DOHH2 (cell line): ENCODE measurements around the gene MCC.

Source experiments
- CTCF ChIP-seq: fragments of 200-600 bp; sonication (generic); IDR thresholded peaks from one replicate; pipeline ENCODE4 v1.5.1; 2014; ENCODE audit warnings: antibody characterized with exemption, mild to moderate bottlenecking, low read depth, low read length; ENCODE audit not compliant: poor library complexity, severe bottlenecking
- EZH2phosphoT487 ChIP-seq: fragments of 200-600 bp; sonication (generic); IDR thresholded peaks from 2 replicates; pipeline ENCODE4 v1.6.1; 2017; ENCODE audit warnings: borderline replicate concordance, mild to moderate bottlenecking, antibody characterized with exemption, low read length, moderate library complexity, mixed read lengths

DNA sequence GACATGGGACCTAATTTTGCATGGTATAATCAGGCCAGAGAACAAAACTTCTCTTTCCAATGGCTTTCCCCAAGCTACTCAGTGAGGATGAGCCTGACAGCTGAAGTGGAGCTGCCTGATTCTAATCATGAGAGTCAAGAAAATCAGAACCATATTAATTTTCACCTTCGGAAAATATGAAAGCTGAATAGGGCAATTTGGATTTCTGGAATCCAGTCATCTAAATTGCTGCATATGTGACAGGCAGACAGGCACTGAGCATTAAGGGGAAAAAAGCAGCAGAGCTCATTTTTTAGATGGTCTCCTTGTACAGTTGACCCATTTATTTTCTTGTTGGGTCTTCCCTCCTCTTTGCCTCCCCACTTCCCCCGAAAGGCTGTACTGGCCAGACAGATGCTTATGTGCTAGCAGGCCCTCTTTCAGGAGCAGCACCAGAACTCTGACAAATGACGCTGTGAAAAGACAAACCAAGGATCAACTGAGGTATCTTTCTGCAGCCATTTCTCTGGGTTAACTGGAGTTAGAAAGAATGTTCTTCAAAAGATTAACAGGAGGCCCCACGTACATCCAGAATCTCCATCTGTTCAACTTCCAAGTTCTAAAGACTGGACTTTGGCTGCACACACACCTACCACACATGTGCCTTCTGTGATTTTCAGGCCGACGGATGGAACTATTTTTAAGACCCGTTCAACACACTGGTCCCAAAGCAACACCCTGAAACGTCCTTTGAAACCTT, 336.4 kb downstream of the MCC start:
- TF ChIP-seq CTCF (no peak), EZH2phosphoT487 (no peak)
